Measurements from ENCODE around the gene PLGRKT.
"Not testable (repeated sequence)": the region's sequence is repeated elsewhere in the genome, so short reads cannot be mapped to it uniquely, and the experiment has no call there.

PLGRKT gene

GRCh38 chr9:5437254-5438216, at the start of gene PLGRKT:
Gene PLGRKT, minus strand, starts transcription at chr9:5437925. Its CDS starts 5,948 bp downstream, at chr9:5431977.
- peak; percentile 55 to 73 for DNase-seq

- DNase-seq, result no peak
These were observed 49.3 kb upstream of the PLGRKT start for GRCh38 chr9:5486988-5487387.

GRCh38 chr9:5485378-5486085, 47.8 kb upstream of the PLGRKT start:
- DNase-seq, result no peak

- no peak for DNase-seq
These were observed 45.6 kb upstream of the PLGRKT start for GRCh38 chr9:5483306-5483705.

GRCh38 chr9:5482194-5482593, 44.5 kb upstream of the PLGRKT start:
- DNase-seq, result no peak

GRCh38 chr9:5481322-5482040, 43.8 kb upstream of the PLGRKT start:
- DNase-seq, result no peak

- no peak for DNase-seq
These were observed 43.2 kb upstream of the PLGRKT start for GRCh38 chr9:5480919-5481318.

- DNase-seq, result no peak
These were observed 42.4 kb upstream of the PLGRKT start for GRCh38 chr9:5479994-5480694.

- no peak for DNase-seq
These were observed 40.5 kb upstream of the PLGRKT start for GRCh38 chr9:5478206-5478605.

GRCh38 chr9:5475611-5476010, 37.9 kb upstream of the PLGRKT start:
- DNase-seq, result not testable (repeated sequence)

- no peak for DNase-seq
These were observed 33.1 kb upstream of the PLGRKT start for GRCh38 chr9:5470816-5471215.

GRCh38 chr9:5470122-5470521, 32.4 kb upstream of the PLGRKT start:
- no peak for DNase-seq

GRCh38 chr9:5468850-5469249, 31.1 kb upstream of the PLGRKT start:
- DNase-seq, result no peak

GRCh38 chr9:5466766-5467165, 29.0 kb upstream of the PLGRKT start:
- no peak for DNase-seq

GRCh38 chr9:5466005-5466404, 28.3 kb upstream of the PLGRKT start:
- DNase-seq, result no peak

- DNase-seq, result not testable (repeated sequence)
These were observed 27.2 kb upstream of the PLGRKT start for GRCh38 chr9:5464831-5465330.

GRCh38 chr9:5460157-5460556, 22.4 kb upstream of the PLGRKT start:
- no peak for DNase-seq

- DNase-seq, result no peak
These were observed 21.6 kb upstream of the PLGRKT start for GRCh38 chr9:5459289-5459829.

GRCh38 chr9:5455181-5455580, 17.5 kb upstream of the PLGRKT start:
- DNase-seq, result no peak

GRCh38 chr9:5453673-5454072, 15.9 kb upstream of the PLGRKT start:
- no peak for DNase-seq

- DNase-seq, result no peak
These were observed 15.3 kb upstream of the PLGRKT start for GRCh38 chr9:5453004-5453403.

GRCh38 chr9:5452286-5452609, 14.5 kb upstream of the PLGRKT start:
- DNase-seq, result no peak
